Measurements from ENCODE around the gene SIGLEC14. TPM values are rescaled to one million over a fixed set of nuclear protein-coding genes. Genes with fewer than 3 reads are reported as not detected.
A peak's percentile ranks its signal among the peaks of the same experiment; 100 is the strongest.
"Not testable (repeated sequence)": the region's sequence is repeated elsewhere in the genome, so short reads cannot be mapped to it uniquely, and the experiment has no call there.

Gene SIGLEC14
- total and polyA plus RNA-seq, 7 experiments from 2014 or later = 0.08 to 43.8 (median 1.2) TPM; not detected in 2

DNA sequence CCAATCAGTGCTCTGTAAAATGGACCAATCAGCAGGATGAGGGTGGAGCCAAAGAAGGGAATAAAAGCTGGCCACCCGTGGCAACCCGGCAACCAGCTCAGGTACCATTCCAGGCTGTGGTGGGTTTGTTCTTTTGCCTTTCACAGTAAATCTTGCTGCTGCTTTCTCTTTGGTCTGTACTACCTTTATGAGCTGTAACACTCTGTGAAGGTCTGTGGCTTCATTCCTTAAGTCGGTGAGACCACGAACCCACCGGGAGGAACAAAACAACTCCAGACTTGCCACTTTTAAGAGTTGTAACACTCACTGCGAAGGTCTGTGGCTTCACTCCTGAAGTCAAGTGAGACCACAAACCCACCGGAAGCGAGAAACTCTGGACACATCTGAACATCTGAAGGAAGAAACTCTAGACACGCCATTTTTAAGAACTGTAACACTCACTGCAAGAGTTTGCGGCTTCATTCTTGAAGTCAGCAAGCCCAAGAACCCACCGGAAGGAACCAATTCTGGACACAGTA is 30.0 kb upstream of the SIGLEC14 start:
- ATAC-seq = peak; percentile 91
- Histone ChIP-seq H3K9me3 (ENCODE audit: control insufficient read depth in 2 of 3, low read length in 3 of 3) (no peaks in the 10 kb centered on the region), H3K4me1 (ENCODE audit: control insufficient read depth in 2 of 2, insufficient read depth in 2 of 2, low read length in 2 of 2) (peaks cover 0 to 6% of the 10 kb centered on the region in 2 donors), H3K36me3 (ENCODE audit: control insufficient read depth in 2 of 3, insufficient read depth in 3 of 3, low read length in 3 of 3) (no peaks in the 10 kb centered on the region), H3K4me3 (ENCODE audit: low read length) (peak overlapping the region; percentile 17), H3K27me3 (ENCODE audit: control insufficient read depth in 2 of 2, insufficient read depth in 2 of 2, low read length in 2 of 2) (no peaks in the 10 kb centered on the region), H3K27ac (ENCODE audit: low read depth, low read length) (no peak overlapping the region)
- DNase-seq = peak in 7 of 9 donors; percentile 26 to 71 (median 47)
- Mint-ChIP-seq H3K4me3 (peak overlapping the region; percentile 8 to 79 (median 68)), H3K36me3 (no peaks in the 10 kb centered on the region), H3K27me3 (peaks cover 0 to 7% (median 0%) of the 10 kb centered on the region in 5 donors), H3K4me1 (peaks cover 6 to 17% (median 9%) of the 10 kb centered on the region in 7 donors), H3K9me3 (peaks cover 0 to 15% (median 6%) of the 10 kb centered on the region in 11 donors), H3K27ac (peak overlapping the region; percentile 19 to 90 (median 81))
- intact Hi-C loops (cut with micrococcal nuclease) = no loop called here
- ChIA-PET POLR2A (interaction anchor here (1.0 kb wide), 1 partner anchor 27 kb away, joined by 3 read pairs; no protein-coding TSS in a partner anchor), CTCF (interaction anchor here (0.8 kb wide), 1 partner anchor 20 kb away, joined by 3 read pairs; no protein-coding TSS in a partner anchor)

DNA sequence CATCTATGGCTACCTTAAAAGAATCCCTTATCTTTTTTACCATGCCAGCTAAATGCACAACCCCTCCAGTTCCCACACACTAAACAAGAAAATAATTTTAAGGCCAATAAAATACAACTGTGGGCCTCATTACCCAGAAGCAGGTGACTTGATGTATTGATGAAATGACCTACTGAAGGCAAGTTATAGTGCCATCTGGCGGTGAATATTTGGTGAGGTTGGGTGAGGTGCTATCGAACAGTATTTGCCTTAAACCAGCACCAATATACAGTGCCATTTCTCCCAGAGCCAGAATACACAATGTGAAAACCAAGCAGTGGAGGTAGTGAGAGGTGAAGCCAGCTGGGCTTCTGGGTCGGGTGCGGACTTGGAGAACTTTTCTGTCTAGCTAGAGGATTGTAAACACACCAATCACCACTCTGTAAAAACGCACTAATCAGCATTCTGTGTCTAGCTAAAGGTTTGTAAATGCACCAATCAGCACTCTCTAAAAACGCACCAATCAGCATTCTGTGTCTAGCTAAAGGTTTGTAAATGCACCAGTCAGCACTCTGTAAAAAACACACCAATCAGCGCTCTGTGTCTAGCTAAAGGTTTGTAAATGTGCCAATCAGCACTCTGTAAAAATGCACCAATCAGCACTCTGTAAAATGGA is 29.4 kb upstream of the SIGLEC14 start:
- peak overlapping the region in 8 of 10 donors; percentile 35 to 79 (median 70) for H3K4me3 Mint-ChIP-seq
- peaks cover 6 to 17% (median 9%) of the 10 kb centered on the region in 7 donors for H3K4me1 Mint-ChIP-seq
- POLR2A ChIA-PET = interaction anchor here (1.0 kb wide), 1 partner anchor 28 kb away, joined by 3 read pairs; no protein-coding TSS in a partner anchor
- H3K27me3 ChIP-seq (ENCODE audit: control insufficient read depth in 2 of 2, insufficient read depth in 2 of 2, low read length in 2 of 2); H3K4me1 ChIP-seq (ENCODE audit: control insufficient read depth in 2 of 2, insufficient read depth in 2 of 2, low read length in 2 of 2); DNase-seq; H3K9me3 ChIP-seq (ENCODE audit: control insufficient read depth in 2 of 3, low read length in 3 of 3); H3K27ac ChIP-seq (ENCODE audit: low read depth, low read length); H3K36me3 Mint-ChIP-seq; H3K4me3 ChIP-seq (ENCODE audit: low read length); H3K36me3 ChIP-seq (ENCODE audit: control insufficient read depth in 2 of 3, insufficient read depth in 3 of 3, low read length in 3 of 3); intact Hi-C loops (cut with micrococcal nuclease); H3K27me3 Mint-ChIP-seq: not testable (repeated sequence)
- H3K27ac Mint-ChIP-seq = peak overlapping the region; percentile 19 to 90 (median 81)
- H3K9me3 Mint-ChIP-seq = peaks cover 0 to 15% (median 6%) of the 10 kb centered on the region in 11 donors
- CTCF ChIA-PET = interaction anchor here (0.6 to 0.8 kb wide), 2 partner anchors 19 to 61 kb away, joined by 3 to 5 read pairs; no protein-coding TSS in a partner anchor
- ATAC-seq = peak; percentile 46

DNA sequence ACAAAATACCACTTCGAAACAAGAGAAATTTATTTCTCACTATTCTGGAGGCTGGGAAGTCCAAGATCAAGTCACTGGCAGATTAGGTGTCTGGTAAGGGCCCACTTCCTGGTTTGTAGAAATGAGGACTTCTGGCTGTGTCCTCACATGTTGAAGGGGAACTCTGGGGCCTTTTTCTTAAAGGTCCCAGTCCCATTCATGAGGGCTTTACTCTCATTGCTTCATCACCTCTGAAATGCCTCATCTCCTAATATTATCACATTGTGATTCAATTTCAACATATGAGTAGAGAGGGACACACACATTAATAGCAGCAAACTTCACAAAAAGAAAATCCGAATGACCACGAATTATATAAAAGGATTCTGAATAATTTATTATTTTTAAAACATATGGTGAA is 21.6 kb upstream of the SIGLEC14 start:
- peaks cover 0 to 3% of the 10 kb centered on the region in 2 donors for H3K27me3 ChIP-seq (ENCODE audit: control insufficient read depth in 2 of 2, insufficient read depth in 2 of 2, low read length in 2 of 2)
- no peaks in the 10 kb centered on the region for H3K9me3 ChIP-seq (ENCODE audit: control insufficient read depth in 2 of 3, low read length in 3 of 3)
- H3K4me3 ChIP-seq (ENCODE audit: low read length) = no peak overlapping the region
- Mint-ChIP-seq H3K4me3 (no peak overlapping the region), H3K9me3 (peaks cover 0 to 12% (median 4%) of the 10 kb centered on the region in 11 donors), H3K36me3 (no peaks in the 10 kb centered on the region), H3K27ac (no peak overlapping the region), H3K4me1 (no peaks in the 10 kb centered on the region), H3K27me3 (peaks cover 6 to 23% (median 18%) of the 10 kb centered on the region in 5 donors)
- intact Hi-C loops (cut with micrococcal nuclease) = no loop called here
- ATAC-seq (no peak), DNase-seq (no peak)
- no peak overlapping the region for H3K27ac ChIP-seq (ENCODE audit: low read depth, low read length)
- POLR2A ChIA-PET = no interaction called here
- no peaks in the 10 kb centered on the region for H3K4me1 ChIP-seq (ENCODE audit: control insufficient read depth in 2 of 2, insufficient read depth in 2 of 2, low read length in 2 of 2)
- CTCF ChIA-PET = interaction anchor here (1.4 to 2.3 kb wide), 2 partner anchors 11 to 16 kb away, joined by 3 to 7 read pairs; no protein-coding TSS in a partner anchor
- no peaks in the 10 kb centered on the region for H3K36me3 ChIP-seq (ENCODE audit: control insufficient read depth in 2 of 3, insufficient read depth in 3 of 3, low read length in 3 of 3)

DNA sequence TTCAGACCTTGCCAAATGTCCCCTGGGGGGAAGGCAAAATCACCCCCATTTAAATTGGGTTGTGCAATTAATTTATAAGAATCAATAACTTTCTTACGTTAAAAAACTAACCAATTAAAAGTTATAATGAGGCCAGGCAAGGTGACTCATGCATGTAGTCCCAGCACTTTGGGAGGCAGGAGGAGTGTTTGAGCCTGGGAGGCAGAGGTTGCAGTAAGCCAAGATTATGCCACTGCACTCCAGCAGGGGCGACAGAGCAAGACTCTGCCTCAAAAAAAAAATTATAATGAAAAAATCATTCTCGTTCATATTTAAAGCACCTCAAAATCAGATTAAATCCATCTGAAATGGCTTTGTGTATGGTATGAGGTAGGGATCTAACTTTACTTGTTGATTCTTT is 18.4 kb upstream of the SIGLEC14 start:
- ChIA-PET POLR2A (no interaction called here), CTCF (no interaction called here)
- Histone ChIP-seq H3K27me3 (ENCODE audit: control insufficient read depth in 2 of 2, insufficient read depth in 2 of 2, low read length in 2 of 2) (peaks cover 0 to 9% of the 10 kb centered on the region in 2 donors), H3K36me3 (ENCODE audit: control insufficient read depth in 2 of 3, insufficient read depth in 3 of 3, low read length in 3 of 3) (no peaks in the 10 kb centered on the region), H3K4me1 (ENCODE audit: control insufficient read depth in 2 of 2, insufficient read depth in 2 of 2, low read length in 2 of 2) (no peaks in the 10 kb centered on the region), H3K9me3 (ENCODE audit: control insufficient read depth in 2 of 3, low read length in 3 of 3) (no peaks in the 10 kb centered on the region), H3K27ac (ENCODE audit: low read depth, low read length) (no peak overlapping the region), H3K4me3 (ENCODE audit: low read length) (no peak overlapping the region)
- ATAC-seq (no peak), DNase-seq (no peak)
- Mint-ChIP-seq H3K9me3 (peaks cover 0 to 11% (median 3%) of the 10 kb centered on the region in 11 donors), H3K4me1 (no peaks in the 10 kb centered on the region), H3K36me3 (no peaks in the 10 kb centered on the region), H3K4me3 (no peak overlapping the region), H3K27me3 (peaks cover 13 to 38% (median 32%) of the 10 kb centered on the region in 5 donors), H3K27ac (no peak overlapping the region)
- intact Hi-C loops (cut with micrococcal nuclease) = no loop called here

DNA sequence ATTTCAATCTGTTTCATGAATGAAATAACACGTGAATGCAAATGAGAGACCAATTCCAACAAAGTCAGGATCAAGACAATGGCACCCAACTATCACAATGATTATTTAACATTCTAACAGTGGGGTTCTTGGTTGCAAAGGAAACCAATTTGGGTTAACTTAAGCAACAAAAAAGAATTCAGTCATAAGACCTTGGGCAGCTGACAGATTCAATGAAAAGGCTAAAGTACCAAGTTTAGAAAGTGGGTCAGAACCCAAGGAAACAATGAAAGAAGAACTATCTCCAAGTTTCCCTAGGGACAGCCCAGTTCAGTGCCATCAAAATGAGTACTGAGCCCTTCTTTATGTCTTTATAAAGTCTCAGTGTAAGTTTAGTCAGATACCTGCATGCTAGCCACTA is 17.5 kb upstream of the SIGLEC14 start:
- H3K36me3 Mint-ChIP-seq = no peaks in the 10 kb centered on the region
- ChIA-PET POLR2A (no interaction called here), CTCF (no interaction called here)
- H3K27ac Mint-ChIP-seq = no peak overlapping the region
- Histone ChIP-seq H3K27ac (ENCODE audit: low read depth, low read length) (no peak overlapping the region), H3K4me1 (ENCODE audit: control insufficient read depth in 2 of 2, insufficient read depth in 2 of 2, low read length in 2 of 2) (no peaks in the 10 kb centered on the region), H3K4me3 (ENCODE audit: low read length) (no peak overlapping the region), H3K27me3 (ENCODE audit: control insufficient read depth in 2 of 2, insufficient read depth in 2 of 2, low read length in 2 of 2) (peaks cover 0 to 9% of the 10 kb centered on the region in 2 donors), H3K36me3 (ENCODE audit: control insufficient read depth in 2 of 3, insufficient read depth in 3 of 3, low read length in 3 of 3) (no peaks in the 10 kb centered on the region), H3K9me3 (ENCODE audit: control insufficient read depth in 2 of 3, low read length in 3 of 3) (no peaks in the 10 kb centered on the region)
- no peak for ATAC-seq
- intact Hi-C loops (cut with micrococcal nuclease) = no loop called here
- H3K9me3 Mint-ChIP-seq = peaks cover 0 to 9% (median 3%) of the 10 kb centered on the region in 11 donors
- no peaks in the 10 kb centered on the region for H3K4me1 Mint-ChIP-seq
- H3K4me3 Mint-ChIP-seq = no peak overlapping the region
- DNase-seq = no peak
- H3K27me3 Mint-ChIP-seq = peaks cover 13 to 38% (median 32%) of the 10 kb centered on the region in 5 donors

DNA sequence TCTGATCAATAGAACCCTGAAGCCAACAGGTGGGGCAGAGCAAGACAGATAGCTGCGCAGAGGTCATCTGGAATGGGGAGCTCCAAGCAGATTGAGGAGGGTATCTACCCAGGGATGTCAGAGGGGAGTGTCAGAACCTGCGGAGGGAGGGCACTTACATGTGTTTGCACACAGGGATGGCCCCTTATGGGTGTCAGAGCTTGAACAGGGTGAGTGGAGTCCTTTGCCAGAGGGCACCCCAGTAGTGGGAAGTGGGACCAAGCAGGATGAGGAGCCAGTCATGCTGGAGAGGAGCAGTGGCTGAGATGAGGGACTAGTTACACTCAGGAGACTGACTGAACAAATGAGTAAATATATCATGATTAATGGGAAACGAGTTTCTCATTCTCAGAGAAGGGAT is 17.0 kb upstream of the SIGLEC14 start:
- CTCF ChIA-PET = no interaction called here
- H3K36me3 ChIP-seq (ENCODE audit: control insufficient read depth in 2 of 3, insufficient read depth in 3 of 3, low read length in 3 of 3) = no peaks in the 10 kb centered on the region
- H3K9me3 Mint-ChIP-seq = peaks cover 0 to 9% (median 3%) of the 10 kb centered on the region in 11 donors
- H3K4me1 ChIP-seq (ENCODE audit: control insufficient read depth in 2 of 2, insufficient read depth in 2 of 2, low read length in 2 of 2) = no peaks in the 10 kb centered on the region
- intact Hi-C loops (cut with micrococcal nuclease) = no loop called here
- ATAC-seq (no peak), DNase-seq (no peak)
- H3K27me3 ChIP-seq (ENCODE audit: control insufficient read depth in 2 of 2, insufficient read depth in 2 of 2, low read length in 2 of 2) = peaks cover 0 to 9% of the 10 kb centered on the region in 2 donors
- no peak overlapping the region for H3K4me3 ChIP-seq (ENCODE audit: low read length)
- H3K4me3 Mint-ChIP-seq = no peak overlapping the region
- POLR2A ChIA-PET = no interaction called here
- no peaks in the 10 kb centered on the region for H3K36me3 Mint-ChIP-seq
- no peaks in the 10 kb centered on the region for H3K4me1 Mint-ChIP-seq
- no peak overlapping the region for H3K27ac Mint-ChIP-seq
- peaks cover 13 to 38% (median 32%) of the 10 kb centered on the region in 5 donors for H3K27me3 Mint-ChIP-seq
- H3K27ac ChIP-seq (ENCODE audit: low read depth, low read length) = no peak overlapping the region
- no peaks in the 10 kb centered on the region for H3K9me3 ChIP-seq (ENCODE audit: control insufficient read depth in 2 of 3, low read length in 3 of 3)

All from naive thymus-derived CD4-positive, alpha-beta T cell (primary cell).